Gastroesophageal sphincter (tissue), 3 donors: Measurements from ENCODE around the gene NUP107.

ENCODE experiments used
- POLR2A ChIP-seq, 2 donors: fragments of 450-650 bp; IDR thresholded peaks; one replicate each; pipeline ENCODE4 v1.6.1; 2017; ENCODE audit warnings: antibody characterized with exemption in 2 of 2, mild to moderate bottlenecking in 2 of 2, moderate library complexity in 1 of 2
- TF ChIP-seq, protein P1 (sequence below), 4 experiments: fragments of 200-600 bp in 2 of 4; fragments of 450-650 bp in 2 of 4; sonication (generic) in 1 of 4; IDR thresholded peaks; one replicate each; pipeline ENCODE4 v1.5.1; 2017 to 2019; ENCODE audit warnings: antibody characterized with exemption in 4 of 4, mild to moderate bottlenecking in 2 of 4, moderate library complexity in 2 of 4

DNA sequence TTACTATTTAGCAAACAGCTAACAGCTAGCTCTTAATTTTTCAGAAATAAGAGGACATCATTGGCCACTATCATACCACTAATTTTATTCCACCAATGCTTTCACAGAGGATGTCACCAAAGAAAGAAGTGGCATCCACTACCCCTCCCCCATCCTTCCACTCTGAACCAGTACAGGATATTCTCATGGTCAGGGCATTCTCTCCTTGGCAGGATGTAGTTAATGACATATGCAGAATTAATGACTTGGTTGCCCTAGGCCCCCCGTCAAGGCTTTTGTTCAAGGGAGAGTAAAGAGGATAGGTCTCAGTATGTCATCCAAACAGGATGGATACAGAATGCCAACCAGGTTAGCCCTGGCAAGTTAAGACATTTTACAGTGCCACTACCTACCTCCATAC is 18.9 kb upstream of the NUP107 start:
- no peak for TF ChIP-seq POLR2A (IDR thresholded peaks at IDR 0.05)
- TF ChIP-seq, protein P1, sequence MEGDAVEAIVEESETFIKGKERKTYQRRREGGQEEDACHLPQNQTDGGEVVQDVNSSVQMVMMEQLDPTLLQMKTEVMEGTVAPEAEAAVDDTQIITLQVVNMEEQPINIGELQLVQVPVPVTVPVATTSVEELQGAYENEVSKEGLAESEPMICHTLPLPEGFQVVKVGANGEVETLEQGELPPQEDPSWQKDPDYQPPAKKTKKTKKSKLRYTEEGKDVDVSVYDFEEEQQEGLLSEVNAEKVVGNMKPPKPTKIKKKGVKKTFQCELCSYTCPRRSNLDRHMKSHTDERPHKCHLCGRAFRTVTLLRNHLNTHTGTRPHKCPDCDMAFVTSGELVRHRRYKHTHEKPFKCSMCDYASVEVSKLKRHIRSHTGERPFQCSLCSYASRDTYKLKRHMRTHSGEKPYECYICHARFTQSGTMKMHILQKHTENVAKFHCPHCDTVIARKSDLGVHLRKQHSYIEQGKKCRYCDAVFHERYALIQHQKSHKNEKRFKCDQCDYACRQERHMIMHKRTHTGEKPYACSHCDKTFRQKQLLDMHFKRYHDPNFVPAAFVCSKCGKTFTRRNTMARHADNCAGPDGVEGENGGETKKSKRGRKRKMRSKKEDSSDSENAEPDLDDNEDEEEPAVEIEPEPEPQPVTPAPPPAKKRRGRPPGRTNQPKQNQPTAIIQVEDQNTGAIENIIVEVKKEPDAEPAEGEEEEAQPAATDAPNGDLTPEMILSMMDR (IDR thresholded peaks at IDR 0.05) = no peak
